HCT116 (cell line): ENCODE measurements around the gene GPR17.

Source experiments
- CBX3 ChIP-seq: IDR thresholded peaks from 2 replicates; pipeline ENCODE4 v1.6.1; 2012; ENCODE audit warnings: low read depth
- CTCF ChIP-seq, 3 experiments: fragments of 200-600 bp in 1 of 3; sonication (generic) in 1 of 3; IDR thresholded peaks in 2 of 3; conservative IDR thresholded peaks in 1 of 3; 2 replicates each; pipeline ENCODE4 v1.5.1; 2012 to 2017; ENCODE audit warnings: low read depth in 2 of 3, low read length in 2 of 3, antibody characterized with exemption in 1 of 3, borderline replicate concordance in 1 of 3, control low read depth in 1 of 3, mild to moderate bottlenecking in 1 of 3, mixed read lengths in 1 of 3, mixed run types in 1 of 3, moderate library complexity in 1 of 3; ENCODE audit not compliant: insufficient read depth in 1 of 3
- EZH2phosphoT487 ChIP-seq: fragments of 200-600 bp; IDR thresholded peaks from 2 replicates; pipeline ENCODE4 v1.6.1; 2018; ENCODE audit warnings: antibody characterized with exemption, borderline replicate concordance
- MAX ChIP-seq: IDR thresholded peaks from 2 replicates; pipeline ENCODE4 v1.6.1; 2012
- POLR2A ChIP-seq: IDR thresholded peaks from 2 replicates; pipeline ENCODE4 v1.7.0; 2011; ENCODE audit warnings: borderline replicate concordance; ENCODE audit not compliant: insufficient read depth, insufficient read length; ENCODE audit errors: extremely low read depth
- POLR2AphosphoS5 ChIP-seq: IDR thresholded peaks from 2 replicates; pipeline ENCODE4 v1.6.1; 2011; ENCODE audit warnings: mild to moderate bottlenecking, low read depth, low read length, moderate library complexity
- RAD21 ChIP-seq: IDR thresholded peaks from 2 replicates; pipeline ENCODE4 v1.6.1; 2012; ENCODE audit warnings: low read depth, mild to moderate bottlenecking
- REST ChIP-seq: IDR thresholded peaks from 2 replicates; pipeline ENCODE4 v1.6.1; 2012; ENCODE audit warnings: low read depth
- SIN3A ChIP-seq: IDR thresholded peaks from 2 replicates; pipeline ENCODE4 v1.6.1; 2012; ENCODE audit warnings: low read depth
- SP1 ChIP-seq: IDR thresholded peaks from 2 replicates; pipeline ENCODE4 v1.6.1; 2012; ENCODE audit warnings: low read depth
- YY1 ChIP-seq: IDR thresholded peaks from 2 replicates; pipeline ENCODE4 v1.6.1; 2011; ENCODE audit warnings: low read length, low read depth, moderate library complexity, mild to moderate bottlenecking; ENCODE audit not compliant: insufficient replicate concordance; ENCODE audit errors: extremely low read depth

GRCh38 chr2:127599211-127599610 is 46.7 kb upstream of the GPR17 start:
- TF ChIP-seq YY1 (no peak), CTCF (IDR thresholded peaks at IDR 0.05 in 2 of 3, conservative IDR thresholded peaks at IDR 0.05 in 1 of 3; ENCODE audit: borderline replicate concordance in 1 of 3, insufficient read depth in 1 of 3, low read depth in 2 of 3, low read length in 2 of 3) (no peak), EZH2phosphoT487 (no peak), MAX (no peak), REST (no peak), SIN3A (no peak), SP1 (no peak), POLR2AphosphoS5 (no peak), CBX3 (no peak), RAD21 (no peak), POLR2A (no peak)
